Measurements from ENCODE around the gene PIK3CA. TPM values are rescaled to one million over a fixed set of nuclear protein-coding genes. Genes with fewer than 3 reads are reported as not detected.
A peak's percentile ranks its signal among the peaks of the same experiment; 100 is the strongest.
"Not testable (repeated sequence)": the region's sequence is repeated elsewhere in the genome, so short reads cannot be mapped to it uniquely, and the experiment has no call there.

The PIK3CA gene
- total RNA-seq, 2 experiments from 2014 or later, result 57.1 to 63.1 TPM

GRCh38 chr3:179269152-179269707 is 121.1 kb downstream of the PIK3CA start:
- H3K27me3 ChIP-seq (ENCODE audit: control insufficient read depth in 1 of 2, insufficient read depth in 2 of 2, low read length in 2 of 2), result peaks cover 0 to 3% of the 10 kb centered on the region in 2 experiments
- no peaks in the 10 kb centered on the region for H3K9me3 ChIP-seq (ENCODE audit: control insufficient read depth in 1 of 2, insufficient read depth in 1 of 2, low read length in 2 of 2)
- H3K4me1 ChIP-seq (ENCODE audit: insufficient read depth, low read length), result no peaks in the 10 kb centered on the region
- Mint-ChIP-seq H3K27ac (no peak overlapping the region), H3K27me3 (peaks cover 11% of the 10 kb centered on the region), H3K4me1 (ENCODE audit: low read depth) (no peaks in the 10 kb centered on the region), H3K9me3 (no peaks in the 10 kb centered on the region), H3K4me3 (no peak overlapping the region), H3K36me3 (ENCODE audit: low read depth) (no peaks in the 10 kb centered on the region)
- no peak overlapping the region for H3K4me3 ChIP-seq (ENCODE audit: low read length)
- POLR2A ChIA-PET, result no interaction called here
- TF ChIP-seq CTCF (IDR thresholded peaks at IDR 0.05), result no peak
- ATAC-seq (ENCODE audit: poor library complexity), result no peak
- intact Hi-C loops (cut with DNase I, micrococcal nuclease), result no loop called here
- DNase-seq, result no peak
- no peak overlapping the region for H3K27ac ChIP-seq (ENCODE audit: low read depth in 1 of 2, low read length in 2 of 2)
- CTCF ChIA-PET, result no interaction called here
- no peaks in the 10 kb centered on the region for H3K36me3 ChIP-seq (ENCODE audit: insufficient read depth, low read length)

GRCh38 chr3:179272385-179272784 is 124.2 kb downstream of the PIK3CA start:
- intact Hi-C loops (cut with DNase I, micrococcal nuclease), result no loop called here
- ChIA-PET CTCF (interaction anchor here (1.0 kb wide), 1 partner anchor 125 kb away, joined by 4 read pairs; no protein-coding TSS in a partner anchor), POLR2A (interaction anchor here (0.7 kb wide), 1 partner anchor 48 kb away, joined by 3 read pairs; no protein-coding TSS in a partner anchor)
- Histone ChIP-seq H3K9me3 (ENCODE audit: control insufficient read depth in 1 of 2, insufficient read depth in 1 of 2, low read length in 2 of 2) (no peaks in the 10 kb centered on the region), H3K4me3 (ENCODE audit: low read length) (no peak overlapping the region), H3K4me1 (ENCODE audit: insufficient read depth, low read length) (no peaks in the 10 kb centered on the region), H3K27ac (ENCODE audit: low read depth in 1 of 2, low read length in 2 of 2) (no peak overlapping the region), H3K27me3 (ENCODE audit: control insufficient read depth in 1 of 2, insufficient read depth in 2 of 2, low read length in 2 of 2) (peaks cover 0 to 5% of the 10 kb centered on the region in 2 experiments), H3K36me3 (ENCODE audit: insufficient read depth, low read length) (no peaks in the 10 kb centered on the region)
- Mint-ChIP-seq H3K4me3 (no peak overlapping the region), H3K36me3 (ENCODE audit: low read depth) (no peaks in the 10 kb centered on the region), H3K9me3 (no peaks in the 10 kb centered on the region), H3K4me1 (ENCODE audit: low read depth) (no peaks in the 10 kb centered on the region), H3K27ac (no peak overlapping the region), H3K27me3 (peaks cover 25% of the 10 kb centered on the region)
- DNase-seq (peak in 3 of 14 experiments; percentile 13 to 40 (median 14)), ATAC-seq (ENCODE audit: poor library complexity) (no peak)
- TF ChIP-seq CTCF (IDR thresholded peaks at IDR 0.05), result peak; percentile 31

- ATAC-seq (ENCODE audit: poor library complexity); H3K4me3 Mint-ChIP-seq; H3K27ac Mint-ChIP-seq; H3K9me3 ChIP-seq (ENCODE audit: control insufficient read depth in 1 of 2, insufficient read depth in 1 of 2, low read length in 2 of 2); H3K4me1 ChIP-seq (ENCODE audit: insufficient read depth, low read length); H3K36me3 ChIP-seq (ENCODE audit: insufficient read depth, low read length); DNase-seq; H3K36me3 Mint-ChIP-seq (ENCODE audit: low read depth); CTCF ChIA-PET; H3K27me3 ChIP-seq (ENCODE audit: control insufficient read depth in 1 of 2, insufficient read depth in 2 of 2, low read length in 2 of 2); H3K4me3 ChIP-seq (ENCODE audit: low read length); intact Hi-C loops (cut with DNase I, micrococcal nuclease); H3K27ac ChIP-seq (ENCODE audit: low read depth in 1 of 2, low read length in 2 of 2); POLR2A ChIA-PET; H3K4me1 Mint-ChIP-seq (ENCODE audit: low read depth); H3K9me3 Mint-ChIP-seq: not testable (repeated sequence)
- peaks cover 33% of the 10 kb centered on the region for H3K27me3 Mint-ChIP-seq
Observed at GRCh38 chr3:179274434-179274833, 126.3 kb downstream of the PIK3CA start.

- no peak for DNase-seq
- Mint-ChIP-seq H3K36me3 (ENCODE audit: low read depth) (no peaks in the 10 kb centered on the region), H3K9me3 (no peaks in the 10 kb centered on the region), H3K27me3 (peaks cover 31% of the 10 kb centered on the region), H3K27ac (no peak overlapping the region), H3K4me3 (no peak overlapping the region), H3K4me1 (ENCODE audit: low read depth) (no peaks in the 10 kb centered on the region)
- CTCF ChIA-PET, result no interaction called here
- POLR2A ChIA-PET, result no interaction called here
- no peaks in the 10 kb centered on the region for H3K36me3 ChIP-seq (ENCODE audit: insufficient read depth, low read length)
- no peak overlapping the region for H3K4me3 ChIP-seq (ENCODE audit: low read length)
- no peak for ATAC-seq (ENCODE audit: poor library complexity)
- H3K27ac ChIP-seq (ENCODE audit: low read depth in 1 of 2, low read length in 2 of 2), result no peak overlapping the region
- H3K27me3 ChIP-seq (ENCODE audit: control insufficient read depth in 1 of 2, insufficient read depth in 2 of 2, low read length in 2 of 2), result peaks cover 8% of the 10 kb centered on the region in 2 experiments
- H3K9me3 ChIP-seq (ENCODE audit: control insufficient read depth in 1 of 2, insufficient read depth in 1 of 2, low read length in 2 of 2), result no peaks in the 10 kb centered on the region
- TF ChIP-seq CTCF (IDR thresholded peaks at IDR 0.05), result no peak
- H3K4me1 ChIP-seq (ENCODE audit: insufficient read depth, low read length), result no peaks in the 10 kb centered on the region
- intact Hi-C loops (cut with DNase I, micrococcal nuclease), result loop anchor here in 1 of 2 experiments (5.0 kb wide), 1 partner anchor 134 kb away; no protein-coding TSS in a partner anchor
Observed at GRCh38 chr3:179276001-179276400, 127.8 kb downstream of the PIK3CA start.

Measured in CD4-positive, alpha-beta T cell (primary cell).